ENCODE results near the gene PLK3. TPM values are rescaled to one million over a fixed set of nuclear protein-coding genes. Genes with fewer than 3 reads are reported as not detected.

The PLK3 gene
- total RNA-seq, 3 donors from 2014 or later (not counting 1 experiment from before 2014, with no cell fraction given): 39.5 to 89.2 (median 78.1) TPM

- peak; percentile 74 to 91 for DNase-seq
- H3K4me1 ChIP-seq (ENCODE audit: control insufficient read depth, insufficient read depth, low read length): peaks cover 31% of the 10 kb centered on the region
- H3K9me3 ChIP-seq (ENCODE audit: control insufficient read depth, insufficient read depth, low read length): no peaks in the 10 kb centered on the region
- H3K27ac ChIP-seq (ENCODE audit: low read length): peak overlapping the region; percentile 20
- peak overlapping the region; percentile 49 for H3K4me3 ChIP-seq (ENCODE audit: low read length)
- H3K27me3 ChIP-seq (ENCODE audit: control insufficient read depth, insufficient read depth, low read length): no peaks in the 10 kb centered on the region
- H3K27me3 Mint-ChIP-seq (ENCODE audit: low read depth in 2 of 2): no peaks in the 10 kb centered on the region
- peak; percentile 81 to 89 (median 82) for ATAC-seq
- peak overlapping the region; percentile 62 to 80 for H3K27ac Mint-ChIP-seq
- H3K4me3 Mint-ChIP-seq: peak overlapping the region; percentile 75
- TF ChIP-seq CTCF (IDR thresholded peaks at IDR 0.05): peak; percentile 99
- WGBS (ENCODE audit: insufficient coverage): 4% methylated on average over 49 of the region's 49 CpGs
- H3K36me3 ChIP-seq (ENCODE audit: control insufficient read depth, insufficient read depth, low read length): peaks cover 2% of the 10 kb centered on the region
- intact Hi-C loops (cut with micrococcal nuclease): loop anchor here (1.0 to 5.0 kb wide), 2 partner anchors 33 to 51 kb away; no protein-coding TSS in a partner anchor
- peaks cover 21 to 26% of the 10 kb centered on the region in 2 donors for H3K4me1 Mint-ChIP-seq
- no peaks in the 10 kb centered on the region for H3K9me3 Mint-ChIP-seq
- H3K36me3 Mint-ChIP-seq: no peaks in the 10 kb centered on the region
Observed at GRCh38 chr1:44786138-44786840, 13.9 kb upstream of the PLK3 start.

- no peaks in the 10 kb centered on the region for H3K36me3 ChIP-seq (ENCODE audit: control insufficient read depth, insufficient read depth, low read length)
- no peak overlapping the region for H3K4me3 Mint-ChIP-seq
- no peaks in the 10 kb centered on the region for H3K27me3 ChIP-seq (ENCODE audit: control insufficient read depth, insufficient read depth, low read length)
- no peak overlapping the region for H3K4me3 ChIP-seq (ENCODE audit: low read length)
- 80% methylated on average over 8 of the region's 9 CpGs for WGBS (ENCODE audit: insufficient coverage)
- no peak for DNase-seq
- H3K4me1 Mint-ChIP-seq: peaks cover 21 to 26% of the 10 kb centered on the region in 2 donors
- no peaks in the 10 kb centered on the region for H3K36me3 Mint-ChIP-seq
- peak overlapping the region in 1 of 2 donors; percentile 80 for H3K27ac Mint-ChIP-seq
- no peak for ATAC-seq
- no peaks in the 10 kb centered on the region for H3K9me3 Mint-ChIP-seq
- intact Hi-C loops (cut with micrococcal nuclease): loop anchor here (1.0 to 5.0 kb wide), 2 partner anchors 32 to 50 kb away; no protein-coding TSS in a partner anchor
- H3K9me3 ChIP-seq (ENCODE audit: control insufficient read depth, insufficient read depth, low read length): no peaks in the 10 kb centered on the region
- no peak for TF ChIP-seq CTCF (IDR thresholded peaks at IDR 0.05)
- no peaks in the 10 kb centered on the region for H3K27me3 Mint-ChIP-seq (ENCODE audit: low read depth in 2 of 2)
- peaks cover 31% of the 10 kb centered on the region for H3K4me1 ChIP-seq (ENCODE audit: control insufficient read depth, insufficient read depth, low read length)
- peak overlapping the region; percentile 20 for H3K27ac ChIP-seq (ENCODE audit: low read length)
Observed at GRCh38 chr1:44786841-44787426, 13.2 kb upstream of the PLK3 start.

GRCh38 chr1:44787506-44787905, 12.7 kb upstream of the PLK3 start:
- H3K36me3 Mint-ChIP-seq: no peaks in the 10 kb centered on the region
- no peak overlapping the region for H3K4me3 Mint-ChIP-seq
- no peaks in the 10 kb centered on the region for H3K27me3 Mint-ChIP-seq (ENCODE audit: low read depth in 2 of 2)
- Histone ChIP-seq H3K4me1 (ENCODE audit: control insufficient read depth, insufficient read depth, low read length) (peaks cover 31% of the 10 kb centered on the region), H3K36me3 (ENCODE audit: control insufficient read depth, insufficient read depth, low read length) (no peaks in the 10 kb centered on the region), H3K27me3 (ENCODE audit: control insufficient read depth, insufficient read depth, low read length) (no peaks in the 10 kb centered on the region), H3K9me3 (ENCODE audit: control insufficient read depth, insufficient read depth, low read length) (no peaks in the 10 kb centered on the region), H3K27ac (ENCODE audit: low read length) (no peak overlapping the region), H3K4me3 (ENCODE audit: low read length) (no peak overlapping the region)
- TF ChIP-seq CTCF (IDR thresholded peaks at IDR 0.05): no peak
- no peak overlapping the region for H3K27ac Mint-ChIP-seq
- intact Hi-C loops (cut with micrococcal nuclease): loop anchor here (5.0 kb wide), 1 partner anchor 50 kb away; no protein-coding TSS in a partner anchor
- no peaks in the 10 kb centered on the region for H3K9me3 Mint-ChIP-seq
- no peak for DNase-seq
- ATAC-seq: no peak
- peaks cover 21 to 26% of the 10 kb centered on the region in 2 donors for H3K4me1 Mint-ChIP-seq
- 95% methylated on average over 10 of the region's 10 CpGs for WGBS (ENCODE audit: insufficient coverage)

All from natural killer cell (primary cell).